ENCODE data around the gene B9D1.

B9D1 gene

DNA sequence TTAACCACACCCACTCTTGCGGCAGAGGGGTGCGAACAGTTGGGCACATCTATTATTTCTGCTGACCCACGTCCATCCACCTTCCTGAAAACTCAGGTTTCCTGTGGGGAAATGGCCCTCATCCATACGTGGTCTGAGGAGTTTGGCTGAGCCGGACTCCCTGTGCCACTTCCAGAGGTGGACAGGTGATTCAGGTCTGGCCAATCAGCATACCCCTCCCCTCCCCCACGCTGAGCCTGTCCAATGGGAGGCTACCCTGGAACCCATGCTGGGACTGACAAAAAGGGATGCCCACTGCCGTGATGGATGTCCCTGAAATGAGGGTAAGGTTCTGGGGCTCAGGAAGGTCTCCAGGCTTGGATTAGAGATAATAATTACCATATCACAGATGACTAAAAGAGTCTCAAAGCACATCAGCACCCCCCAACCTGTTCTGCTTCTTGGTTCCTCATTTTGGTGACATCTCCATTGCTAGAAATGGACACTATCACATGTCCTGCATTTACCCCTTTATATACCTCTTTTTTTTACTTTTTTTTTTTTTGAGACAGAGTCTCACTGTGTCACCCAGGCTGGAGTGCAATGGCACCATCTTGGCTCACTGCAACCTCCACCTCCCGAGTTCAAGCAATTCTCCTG, 10.5 kb upstream of the B9D1 start:
- no peak for DNase-seq

DNA sequence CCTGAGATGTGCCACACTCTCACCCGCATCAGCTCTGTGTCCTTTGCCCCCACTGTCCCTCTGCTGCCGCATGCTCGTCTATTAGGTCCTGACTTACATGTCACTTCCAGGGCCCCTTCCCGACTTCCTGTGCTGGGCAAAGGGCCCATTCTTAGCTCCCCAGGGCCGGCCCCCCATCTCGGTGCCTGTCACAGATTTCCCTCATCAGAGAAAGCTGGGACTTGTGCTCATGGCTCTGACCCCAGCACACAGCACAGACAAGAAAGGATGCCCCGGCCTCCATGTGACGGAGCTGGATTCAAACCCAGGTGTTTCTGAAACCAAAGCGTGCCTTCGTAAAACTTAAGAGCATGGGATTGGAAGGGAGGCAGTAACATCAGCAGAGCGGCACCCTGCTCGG, 9.9 kb upstream of the B9D1 start:
- DNase-seq: no peak

DNA sequence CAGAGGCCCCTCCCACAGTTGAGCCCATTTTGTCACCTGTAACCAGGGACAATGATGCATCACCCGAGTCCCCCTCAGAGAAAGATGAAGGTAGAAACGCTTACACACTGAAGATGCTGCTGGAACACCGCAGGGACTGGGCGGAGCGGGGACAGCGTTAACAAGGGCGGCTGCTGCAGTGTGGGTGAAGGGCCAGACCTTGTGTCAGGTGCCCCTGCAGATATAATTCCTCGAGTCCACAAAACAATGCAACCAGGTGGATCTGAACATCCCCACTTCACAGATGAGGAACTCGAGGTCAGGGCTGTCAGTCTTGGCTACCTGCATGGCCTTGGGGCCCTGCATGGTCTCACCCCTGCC, 9.5 kb upstream of the B9D1 start:
- DNase-seq: no peak

DNA sequence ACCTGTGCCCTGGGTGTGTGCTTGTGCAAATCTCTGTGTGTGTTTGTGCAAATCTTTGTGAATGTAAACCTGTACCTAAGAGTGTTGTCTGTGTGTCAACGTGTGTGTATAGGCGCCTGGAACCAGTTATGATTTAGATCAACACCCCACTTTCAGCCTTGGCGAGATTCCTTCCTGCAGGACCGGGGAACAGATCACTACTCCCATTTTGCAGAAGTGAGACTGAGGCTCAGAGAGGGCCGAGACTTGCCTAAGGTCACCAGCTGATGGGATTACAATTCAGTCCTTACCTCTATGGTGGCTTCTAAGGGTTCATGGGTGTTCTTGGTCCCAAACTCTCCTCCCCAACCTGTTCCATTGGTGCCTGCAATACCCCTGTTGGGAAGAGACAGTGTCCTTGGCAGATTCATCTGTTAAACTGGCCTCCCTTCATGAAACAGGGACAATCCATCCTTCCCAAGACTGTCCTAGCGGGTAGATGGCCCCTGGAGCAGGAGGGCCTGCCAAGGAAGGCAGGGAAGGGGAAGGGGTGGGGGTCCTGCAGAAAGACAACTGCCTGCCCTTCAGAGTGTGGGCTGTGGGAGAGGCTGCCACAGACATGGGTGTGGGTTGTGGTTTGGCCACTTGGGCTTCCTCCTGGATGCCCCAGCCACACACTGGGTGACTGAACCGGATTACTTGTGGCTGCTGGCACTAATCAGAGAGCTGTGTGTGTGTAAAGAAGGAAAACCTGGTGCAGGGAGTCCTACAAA, 8.9 kb upstream of the B9D1 start:
- DNase-seq: peak; percentile 28

DNA sequence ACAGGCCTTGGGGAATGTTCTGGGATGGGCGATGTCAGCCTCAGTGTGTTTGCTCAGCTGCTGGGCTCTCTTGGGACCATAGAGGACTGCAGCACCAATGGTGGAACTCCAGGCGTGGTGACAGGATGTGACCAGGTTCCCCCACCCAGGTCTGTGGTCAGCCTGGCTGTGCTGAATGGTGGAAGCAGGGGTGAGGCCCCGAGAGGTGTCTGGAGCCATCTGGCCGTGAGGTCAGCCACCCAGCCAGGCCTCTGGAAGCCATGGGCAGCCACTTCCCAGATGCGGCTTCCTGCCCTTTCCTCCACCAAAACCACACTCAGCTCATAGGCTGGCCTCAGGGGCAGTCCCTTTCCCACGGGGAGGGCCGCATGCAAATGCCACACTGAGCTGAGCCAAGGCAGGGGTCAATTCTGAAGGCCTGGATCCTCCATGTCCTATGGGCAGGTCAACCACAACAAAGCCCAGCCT, 8.0 kb upstream of the B9D1 start:
- DNase-seq: peak; percentile 79

DNA sequence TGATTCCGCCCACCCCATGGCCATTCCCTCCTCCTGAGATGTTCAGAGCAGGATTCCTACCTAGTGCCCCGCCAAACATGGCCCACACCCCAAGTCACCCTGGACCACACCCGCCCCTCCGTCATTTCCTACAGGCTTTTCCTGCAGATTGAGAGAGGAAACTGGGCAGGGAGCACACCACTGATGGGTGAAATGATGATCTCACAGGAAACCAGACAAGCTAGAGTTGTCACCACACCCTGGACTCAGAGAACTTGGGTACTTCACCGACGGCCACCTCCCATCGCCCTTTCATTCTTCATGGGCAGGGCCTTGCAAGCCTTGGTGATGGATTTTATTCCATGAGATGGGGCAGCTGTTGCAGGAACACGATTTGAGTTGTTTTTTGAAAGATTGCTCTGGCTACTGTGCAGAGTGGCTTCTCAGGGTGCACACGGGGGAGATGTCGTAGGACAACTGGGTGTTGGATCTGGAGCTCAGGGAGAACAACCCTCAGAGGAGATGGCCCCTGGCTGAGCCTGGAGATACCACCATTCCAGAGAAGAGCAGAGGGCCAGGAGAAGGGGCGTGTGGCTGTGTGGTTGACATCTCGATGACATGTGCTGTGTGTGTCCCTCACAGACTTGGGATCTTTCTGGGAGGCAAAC, 7.4 kb upstream of the B9D1 start:
- peak; percentile 69 for DNase-seq

DNA sequence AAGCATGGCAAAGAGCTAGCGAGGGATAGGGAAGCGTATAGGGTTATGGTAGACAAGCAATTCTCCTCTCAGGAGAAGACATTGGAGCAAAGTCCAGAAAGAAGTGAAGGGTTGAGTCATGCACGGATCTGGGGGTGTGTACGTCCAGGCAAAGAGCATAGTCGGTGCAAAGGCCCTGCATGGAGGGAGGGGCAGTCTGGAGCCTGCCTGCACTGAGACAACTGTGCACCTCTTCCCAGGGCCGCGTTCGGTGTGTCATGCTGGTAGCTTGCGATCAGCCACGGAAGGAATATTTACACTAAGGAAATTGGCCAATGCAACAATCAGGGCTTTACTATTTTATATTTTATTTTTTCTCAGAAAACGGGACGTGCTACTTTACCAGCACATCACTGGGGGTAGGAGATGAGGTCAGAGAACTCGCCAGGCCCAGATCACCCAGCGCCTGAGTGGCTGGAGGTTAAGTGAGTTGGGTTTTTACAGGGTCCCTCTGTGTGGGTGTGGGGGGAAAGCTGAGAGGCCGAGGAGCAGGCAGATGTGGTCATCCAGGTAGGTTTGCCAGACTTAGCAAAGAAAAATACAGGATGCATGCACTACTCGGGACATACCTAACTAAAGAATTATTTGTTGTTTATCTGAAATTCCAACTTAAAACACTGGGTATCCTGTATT, 6.7 kb upstream of the B9D1 start:
- no peak for DNase-seq

DNA sequence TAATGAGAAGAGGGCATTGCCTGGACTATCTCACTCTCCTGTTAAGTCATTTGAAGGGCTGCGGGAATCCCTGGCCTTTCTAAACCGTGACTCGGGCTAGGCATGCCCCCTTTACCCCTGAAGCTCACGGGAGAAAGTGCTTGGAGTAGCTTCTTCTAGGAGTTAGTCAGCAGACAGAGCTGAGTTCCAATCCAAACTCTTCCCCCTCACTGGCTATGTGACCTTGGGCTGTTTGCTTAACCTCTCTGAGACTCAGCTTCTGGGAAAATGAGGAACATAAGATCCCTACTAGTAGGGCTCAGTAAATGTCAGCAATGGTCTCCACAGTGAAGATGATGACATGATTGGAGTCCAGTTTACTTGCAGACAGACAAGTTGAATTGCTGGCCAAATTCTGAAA, 5.7 kb upstream of the B9D1 start:
- DNase-seq: peak; percentile 68

DNA sequence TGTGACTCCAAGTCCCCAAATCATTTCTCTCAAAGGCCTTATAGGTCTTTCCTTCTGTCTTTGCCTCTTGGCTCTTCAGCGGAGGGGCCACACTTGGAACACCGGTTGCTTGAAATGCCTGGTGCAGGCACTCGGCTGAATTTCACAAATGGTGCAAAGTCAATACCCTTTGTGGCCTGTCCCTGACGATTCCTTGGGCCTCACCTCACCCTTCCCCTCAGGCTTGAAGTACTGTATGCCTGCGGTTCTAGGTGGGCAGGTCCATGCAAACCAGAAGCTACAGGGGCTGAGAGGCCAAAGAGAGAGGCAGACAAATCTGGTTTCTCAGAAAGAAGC, 4.1 kb upstream of the B9D1 start:
- DNase-seq: no peak

DNA sequence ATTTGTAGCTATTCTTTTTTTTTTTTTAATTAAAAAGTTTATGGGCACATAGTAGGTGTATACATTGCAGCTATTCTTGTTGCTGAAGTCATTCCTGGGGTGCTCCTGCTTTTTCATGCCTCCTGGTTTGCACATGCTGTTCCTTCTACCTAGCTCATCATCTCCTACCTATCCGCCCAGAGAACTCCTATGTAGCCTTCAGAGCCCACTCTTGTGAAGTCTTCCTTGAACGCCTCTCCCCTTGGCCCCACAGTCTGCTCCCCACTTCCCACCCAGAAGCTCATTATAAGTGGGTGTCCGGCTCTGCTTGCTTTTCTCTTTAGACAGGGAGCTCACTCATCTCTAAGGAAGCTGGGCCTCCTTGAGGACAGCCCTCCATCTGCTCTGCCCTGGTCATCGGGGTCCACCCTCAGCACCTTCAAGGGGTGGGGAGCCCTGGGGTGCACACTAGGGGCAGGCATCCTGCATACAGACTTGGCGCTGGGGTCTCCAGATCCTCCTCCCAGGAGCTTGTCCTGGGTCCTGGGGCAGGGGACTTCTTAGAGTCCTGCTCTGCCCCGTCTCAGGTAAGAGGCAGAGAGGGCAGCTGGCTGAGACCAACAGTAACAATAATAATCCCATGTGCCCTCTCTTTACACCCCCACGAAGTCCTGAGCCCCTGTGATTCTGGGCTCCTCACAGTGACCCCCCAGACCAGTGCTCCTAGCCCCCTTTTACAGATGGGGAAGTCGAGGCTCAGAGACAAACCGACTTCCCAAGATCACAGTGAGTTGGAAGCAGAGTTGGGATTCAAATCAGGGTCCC, 3.5 kb upstream of the B9D1 start:
- DNase-seq: no peak

DNA sequence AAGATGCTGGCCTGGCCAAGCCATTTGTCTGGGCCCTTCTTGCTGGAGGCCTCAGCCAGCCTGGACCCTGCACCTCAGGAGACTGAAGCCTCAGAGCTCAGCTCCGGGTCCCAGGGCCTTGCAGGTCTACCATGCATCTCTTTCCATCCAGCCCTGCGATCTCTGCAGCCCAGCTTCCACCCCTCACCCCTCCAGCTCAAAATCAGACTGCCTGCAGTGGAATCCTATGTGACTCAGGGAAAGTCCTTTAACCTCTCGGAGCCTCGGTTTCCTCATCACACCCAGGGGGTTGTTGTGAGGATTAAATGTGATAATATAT, 2.9 kb upstream of the B9D1 start:
- no peak for DNase-seq

DNA sequence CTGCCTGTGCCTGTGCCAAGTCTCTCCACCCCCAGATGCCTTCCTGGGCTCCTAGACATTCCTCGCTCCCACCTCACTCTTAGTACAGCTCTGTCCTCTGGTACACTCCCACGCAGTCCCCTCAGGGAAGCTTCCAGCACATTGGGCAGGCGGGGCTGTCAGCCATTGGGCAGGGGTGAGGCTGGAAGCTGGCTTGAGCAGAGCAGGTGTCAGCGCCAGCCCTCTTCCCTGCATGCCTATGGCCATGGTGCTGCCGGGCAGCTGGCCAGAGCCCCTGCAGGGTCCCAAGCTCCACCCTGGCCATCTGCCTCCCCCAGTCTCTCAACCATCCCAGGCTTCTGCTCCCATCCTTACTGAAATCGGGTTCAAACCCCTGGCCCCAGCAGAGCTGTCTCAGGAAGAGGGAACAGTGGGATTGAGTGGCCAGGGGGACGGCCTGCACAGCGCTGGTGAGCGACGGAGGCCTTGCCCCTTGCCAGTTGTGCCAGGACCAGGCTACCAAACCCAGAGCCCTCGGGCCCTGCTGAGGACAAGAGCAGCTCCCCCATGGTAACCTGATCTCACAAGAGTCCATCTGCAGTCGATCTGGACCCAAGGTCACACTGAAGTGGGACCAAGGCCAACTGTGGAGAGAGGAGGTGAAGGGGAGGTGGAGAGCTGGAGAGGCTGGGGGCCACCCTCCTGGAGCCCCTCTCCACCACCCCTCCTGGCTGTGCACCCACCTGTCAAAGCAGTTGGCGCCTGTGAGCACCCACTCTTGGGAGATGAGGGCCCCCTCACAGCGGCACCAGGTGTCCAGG, 2.4 kb upstream of the B9D1 start:
- DNase-seq: no peak

DNA sequence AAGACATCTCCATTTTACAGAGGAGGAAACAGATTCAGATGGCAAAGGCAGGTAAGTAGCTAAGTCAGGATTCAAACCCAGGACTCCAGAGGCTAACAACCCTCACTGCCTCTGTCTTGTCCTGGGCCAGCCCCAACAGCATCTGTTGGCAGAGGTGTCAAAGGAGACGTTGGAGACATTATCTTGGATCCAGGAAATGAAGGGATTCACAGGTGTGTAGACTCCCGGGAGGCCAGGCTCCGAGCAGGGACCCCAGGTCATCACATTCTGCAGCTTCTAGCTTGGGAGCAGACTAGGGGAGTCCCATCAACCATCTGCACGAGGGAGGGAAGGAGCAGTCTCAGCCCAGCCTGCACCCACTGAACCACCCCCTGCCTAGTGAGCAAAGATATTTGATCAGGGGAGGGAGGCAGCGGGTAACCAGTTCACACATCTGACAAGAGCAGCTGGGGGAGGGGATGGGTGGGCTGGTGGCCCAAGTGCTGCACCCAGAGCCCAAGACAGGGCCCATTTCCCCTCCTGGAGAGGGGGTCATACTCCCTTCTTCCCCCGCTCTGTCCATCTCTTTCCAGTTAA, 1.0 kb upstream of the B9D1 start:
- no peak for DNase-seq

DNA sequence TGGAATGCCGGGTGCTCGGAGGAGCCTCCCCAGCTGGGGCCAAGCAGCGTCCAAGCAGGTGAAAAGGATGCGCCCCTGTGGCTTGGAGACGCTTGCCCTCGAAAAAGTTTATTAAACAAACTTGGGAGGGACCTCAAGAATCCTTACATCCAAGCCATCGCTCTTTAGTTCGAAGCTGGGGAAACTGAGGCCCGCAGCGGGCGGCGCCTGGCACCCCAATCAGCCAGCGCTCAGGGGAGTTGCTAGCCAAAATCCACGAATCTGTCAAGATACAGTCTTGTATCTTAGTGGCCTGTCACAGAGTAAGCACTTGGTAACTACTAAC, 553 bp upstream of the B9D1 start:
- no peak for DNase-seq

DNA sequence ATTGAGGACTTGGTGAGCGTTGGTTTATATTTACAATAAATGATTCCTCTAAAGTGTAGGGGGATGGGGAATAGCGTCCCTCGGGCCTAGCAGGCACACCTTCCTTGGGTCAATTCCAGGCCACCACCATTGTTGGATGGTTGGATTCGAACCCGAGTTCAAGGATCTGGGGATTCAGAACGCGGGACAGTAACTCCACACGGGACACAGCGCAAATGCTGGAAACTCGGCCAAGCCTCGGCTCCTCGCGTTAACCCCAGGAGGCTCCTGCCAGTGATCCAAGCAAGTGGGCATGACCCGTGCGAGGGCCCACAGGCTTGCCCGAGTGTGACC, 613 bp downstream of the B9D1 start:
- no peak for DNase-seq

DNA sequence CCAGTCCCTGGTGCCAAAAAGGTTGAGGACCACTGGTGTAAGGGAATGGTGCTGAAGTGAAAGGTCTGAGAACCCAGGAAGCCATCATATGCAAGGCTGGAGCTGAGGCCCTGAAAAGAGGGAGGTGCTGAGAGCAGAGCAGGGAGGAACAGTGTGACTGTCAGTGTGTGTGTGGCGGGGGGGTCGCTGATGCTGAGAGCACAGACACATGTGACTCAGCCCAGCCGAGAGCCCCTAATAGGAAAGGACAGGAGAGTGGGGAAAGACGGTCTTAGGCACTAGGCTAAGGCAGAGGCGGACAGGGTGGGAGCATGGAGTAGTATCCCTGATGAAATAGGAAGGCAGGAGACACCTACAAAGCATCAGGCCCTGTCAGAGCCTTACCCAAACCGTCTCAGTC, 1.2 kb downstream of the B9D1 start:
- no peak for DNase-seq

DNA sequence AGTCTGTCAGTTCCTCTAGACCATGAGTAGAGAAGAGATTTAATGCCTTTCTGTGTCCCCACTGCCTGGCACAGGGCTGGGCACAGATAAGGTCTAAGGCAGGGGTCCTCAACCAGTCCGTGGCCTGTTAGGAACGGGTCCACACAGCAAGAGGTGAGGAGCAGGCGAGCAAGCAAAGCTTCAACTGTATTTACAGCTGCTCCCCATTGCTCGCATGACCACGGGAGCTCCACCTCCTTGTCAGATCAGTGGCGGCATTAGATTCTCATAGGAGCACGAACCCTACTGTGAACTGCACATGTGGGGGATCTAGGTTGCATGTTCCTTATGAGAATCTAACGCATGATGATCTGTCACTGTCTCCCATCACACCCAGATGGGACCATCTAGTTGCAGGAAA, 1.8 kb downstream of the B9D1 start:
- DNase-seq: no peak

DNA sequence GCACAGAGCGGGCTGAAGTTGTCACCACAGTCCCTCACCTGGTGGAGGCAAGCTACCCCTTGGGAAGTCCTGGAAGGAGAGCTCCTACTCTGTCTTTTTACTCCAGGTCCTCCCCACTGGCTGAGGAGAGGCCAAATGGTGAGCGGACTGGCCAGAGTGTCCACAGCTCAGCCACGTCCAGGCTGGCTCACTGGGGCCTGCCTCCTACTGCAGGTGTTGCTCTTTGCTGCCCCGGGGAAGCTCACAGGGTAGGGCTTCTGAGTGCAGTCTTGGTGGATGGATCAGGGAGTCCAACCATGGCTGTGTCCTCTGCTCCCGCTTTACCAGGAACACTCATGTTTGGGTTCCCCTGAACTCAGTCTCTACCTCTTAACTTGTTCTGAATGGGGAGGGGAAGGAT, 2.7 kb downstream of the B9D1 start:
- DNase-seq: no peak

DNA sequence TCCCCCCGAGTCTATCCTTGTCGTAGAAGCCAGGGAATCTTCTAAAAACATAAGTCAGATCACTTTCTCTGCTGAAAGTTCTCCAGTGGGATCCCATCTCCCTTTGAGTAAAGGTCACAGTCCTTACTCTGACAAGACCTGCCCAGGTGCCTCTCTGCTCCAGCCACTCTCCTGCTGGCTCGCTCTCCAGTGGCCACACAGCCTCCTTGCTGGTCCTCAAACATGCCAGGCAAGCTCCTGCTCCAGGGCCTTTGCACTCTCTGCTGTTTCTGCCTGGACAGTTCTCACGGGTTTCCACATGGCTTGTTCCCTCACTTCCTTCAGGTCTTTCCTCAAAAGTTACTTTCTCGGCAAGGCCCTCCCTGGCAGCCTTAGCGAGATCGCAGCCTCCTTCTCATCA, 3.4 kb downstream of the B9D1 start:
- no peak for DNase-seq

DNA sequence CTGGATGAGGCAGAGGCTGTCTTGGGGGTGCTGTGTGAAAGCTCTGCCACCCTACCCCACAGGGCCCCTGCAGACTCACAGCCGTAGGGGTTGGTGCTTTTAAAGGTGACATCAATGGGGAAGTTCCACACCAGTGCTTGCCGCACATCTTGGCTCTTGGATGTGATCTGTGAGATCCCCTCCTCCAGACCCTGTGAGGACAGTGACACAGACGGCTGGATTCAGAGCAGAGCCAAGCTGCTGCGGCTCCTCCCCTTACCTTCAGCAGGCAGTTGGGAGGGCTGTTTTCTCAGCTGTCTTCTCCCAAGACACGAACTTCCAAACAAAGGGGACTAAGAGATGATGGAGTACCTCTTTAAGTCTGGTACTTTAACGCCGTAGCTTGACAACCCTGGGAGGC, 4.8 kb downstream of the B9D1 start:
- DNase-seq: no peak

DNA sequence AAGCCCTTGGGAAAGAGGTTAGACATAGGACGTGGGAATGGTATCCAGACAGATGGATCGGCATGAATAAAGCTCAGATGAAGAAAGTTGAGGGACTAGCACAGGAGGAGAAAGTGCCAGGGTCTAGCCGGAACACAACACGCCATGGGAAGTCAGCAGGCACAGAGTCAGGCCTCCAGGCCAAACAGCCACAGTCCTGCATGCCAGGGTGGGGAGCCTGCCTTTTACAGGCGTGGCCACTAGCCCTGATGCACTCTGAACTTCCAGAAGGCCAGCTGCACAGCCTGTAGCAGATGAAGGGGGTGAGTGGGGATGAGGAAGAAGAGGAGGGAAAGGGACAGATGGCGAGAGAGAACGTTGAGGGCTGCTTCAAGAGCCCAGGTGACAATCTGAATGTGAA, 5.2 kb downstream of the B9D1 start:
- no peak for DNase-seq

DNA sequence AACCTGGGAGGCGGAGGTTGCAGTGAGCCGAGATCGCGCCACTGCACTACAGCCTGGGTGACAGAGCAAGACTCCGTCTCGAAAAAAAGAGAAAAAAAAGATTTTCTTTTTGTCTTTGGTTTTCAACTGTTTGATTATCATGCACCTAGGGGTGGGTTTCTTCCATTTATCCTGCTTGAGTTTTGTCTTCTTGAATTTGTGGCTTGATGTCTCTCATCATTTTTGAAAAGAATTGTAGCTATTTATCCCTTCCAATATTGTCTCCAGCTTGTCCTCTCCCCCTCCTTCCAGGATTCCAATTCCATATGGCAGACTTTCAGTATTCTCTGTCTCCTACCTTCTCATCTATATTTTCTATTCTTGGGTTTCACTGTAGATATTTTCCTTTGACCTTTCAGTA, 7.8 kb downstream of the B9D1 start:
- no peak for DNase-seq
